C1 segment of cervical spinal cord (tissue), 14 donors: ENCODE results near the gene FAM3D.

Experiments
- DNase-seq, 14 donors: peaks; one replicate each; lab custom pipeline; 2025; lab: John Stamatoyannopoulos, UW

FAM3D gene

GRCh38 chr3:58656631-58657030 is 9.9 kb downstream of the FAM3D start:
- no peak for DNase-seq

- DNase-seq, result no peak
Measured at GRCh38 chr3:58654466-58654865, 12.1 kb downstream of the FAM3D start.

DNA sequence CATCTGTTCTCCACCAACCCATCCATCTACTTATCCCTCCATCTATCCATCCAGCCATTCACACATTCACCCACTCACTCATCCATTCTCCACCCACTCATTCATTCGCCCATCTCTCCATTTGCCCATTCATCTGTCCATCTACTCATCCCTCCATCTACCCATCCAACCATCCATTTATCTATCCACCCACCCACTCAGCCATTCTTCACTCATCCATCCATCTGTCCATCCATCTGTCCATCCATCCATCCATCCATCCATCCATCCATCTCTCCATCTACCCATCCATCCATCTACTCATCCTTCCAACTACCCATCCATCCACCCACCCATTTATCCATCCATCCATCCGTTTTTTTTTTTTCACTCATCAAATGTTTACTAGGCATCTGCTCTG is 13.9 kb downstream of the FAM3D start:
- DNase-seq, result no peak

DNA sequence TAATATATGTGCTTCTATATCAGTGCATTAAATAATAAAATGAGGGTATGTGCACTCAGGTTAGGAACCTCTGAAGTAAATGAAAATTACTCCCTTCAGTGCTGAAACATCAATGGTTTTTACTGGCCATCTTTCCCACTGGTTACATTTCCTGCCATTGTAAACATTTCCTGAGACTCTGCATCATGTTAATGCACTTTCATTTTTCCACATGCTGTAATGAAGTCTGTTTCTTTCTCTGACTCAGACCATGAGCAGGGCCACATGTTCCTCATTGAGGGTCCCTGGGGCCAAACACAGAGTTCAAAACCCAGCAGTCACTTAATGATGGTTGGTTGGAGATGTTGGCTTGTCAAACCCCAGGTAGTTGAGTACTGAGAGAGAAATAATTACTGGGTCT is 15.3 kb downstream of the FAM3D start:
- no peak for DNase-seq

DNA sequence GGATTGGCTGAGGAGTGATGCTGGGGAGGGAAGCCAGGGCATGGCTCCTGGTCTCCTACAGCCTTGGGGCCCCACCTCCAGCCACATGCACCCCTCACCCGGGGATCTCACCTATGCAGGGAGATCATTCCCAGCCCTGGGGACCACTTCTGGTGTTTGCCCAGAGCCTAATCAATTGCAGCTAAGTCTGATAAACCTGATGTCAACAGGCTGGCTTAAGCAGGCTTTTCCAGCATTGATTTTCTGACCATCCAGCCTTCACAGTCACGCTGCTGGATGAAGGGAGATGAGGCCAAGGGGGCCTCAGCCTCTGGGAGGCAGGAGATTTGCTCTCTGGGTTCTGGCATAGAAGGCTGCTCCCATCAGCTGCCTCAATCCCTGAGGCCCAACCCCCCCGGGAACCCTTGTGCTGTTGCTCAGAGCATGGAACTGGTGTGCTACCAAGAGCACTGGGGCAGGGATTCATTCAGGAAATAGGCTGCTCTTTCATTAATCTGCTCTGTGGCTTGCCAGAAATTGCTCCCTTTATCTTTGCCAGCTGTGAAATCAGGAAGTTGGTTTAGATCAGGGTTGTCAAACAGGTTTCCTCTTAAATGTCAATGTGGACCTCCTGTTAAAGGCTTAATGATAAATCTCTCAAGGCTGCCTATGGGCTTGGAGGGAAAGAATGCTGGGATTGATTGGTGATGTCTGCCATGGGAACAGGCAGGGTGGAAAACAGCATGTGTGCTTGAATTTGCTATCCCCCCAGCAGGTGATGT is 19.0 kb downstream of the FAM3D start:
- no peak for DNase-seq

DNA sequence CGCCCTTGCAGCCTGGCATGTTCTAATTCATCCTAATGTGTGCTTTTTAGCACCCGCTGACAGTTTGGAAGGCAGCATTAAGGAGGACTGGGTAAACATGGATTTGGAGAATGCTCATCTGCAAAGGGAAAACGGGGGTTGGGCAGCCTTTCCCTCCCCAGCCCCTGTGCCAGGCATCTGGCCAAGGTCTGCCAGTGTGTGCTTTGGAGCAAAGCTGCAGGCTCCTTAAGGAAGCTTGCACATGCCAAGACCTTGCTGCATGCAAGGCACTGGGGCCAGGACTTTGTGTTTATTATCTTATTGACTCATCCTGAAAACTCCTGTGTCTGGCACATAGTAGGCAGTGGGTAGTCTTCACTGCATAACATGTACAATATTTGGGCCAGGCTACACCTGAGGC is 20.1 kb downstream of the FAM3D start:
- DNase-seq, result no peak

DNA sequence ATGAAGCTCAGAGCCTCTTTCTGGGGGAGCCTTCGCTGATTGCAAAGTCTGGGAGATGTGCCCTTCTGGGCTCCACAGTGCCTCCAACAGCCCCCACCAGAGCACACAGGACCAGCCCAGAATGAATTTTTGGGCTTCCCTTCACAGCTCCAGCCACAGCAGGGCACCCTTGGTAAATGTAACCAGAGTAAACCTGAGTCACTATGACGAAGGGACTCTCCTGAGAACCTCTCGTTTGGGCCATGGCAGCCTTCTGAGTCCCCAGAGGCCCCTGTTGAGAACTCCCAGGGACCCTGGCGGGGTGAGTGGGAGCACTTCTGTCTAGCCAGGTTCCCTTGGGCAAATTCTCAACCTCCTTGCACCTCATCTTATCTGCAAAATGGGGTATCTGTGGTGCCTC is 20.8 kb downstream of the FAM3D start:
- DNase-seq, result no peak

DNA sequence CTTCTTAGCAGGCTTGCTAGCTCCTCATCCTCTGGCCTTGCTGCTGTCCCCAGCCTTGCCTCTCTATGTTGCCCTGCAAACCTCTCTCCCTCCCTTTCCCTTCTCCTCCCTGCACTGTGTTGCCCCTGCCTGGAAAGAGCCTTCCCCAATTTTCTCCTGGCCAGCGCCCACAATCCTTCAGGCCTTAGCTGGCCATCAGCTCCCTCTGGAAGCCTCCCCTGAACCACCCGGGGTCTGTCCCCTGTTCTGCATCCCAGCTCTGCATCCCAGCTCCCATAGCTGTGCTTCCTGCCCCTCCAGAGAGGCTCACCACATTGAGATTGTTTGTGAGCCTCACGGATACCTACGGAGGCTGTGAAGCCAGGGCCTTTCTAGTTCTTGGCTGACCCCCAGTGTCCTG is 23.7 kb downstream of the FAM3D start:
- no peak for DNase-seq

DNA sequence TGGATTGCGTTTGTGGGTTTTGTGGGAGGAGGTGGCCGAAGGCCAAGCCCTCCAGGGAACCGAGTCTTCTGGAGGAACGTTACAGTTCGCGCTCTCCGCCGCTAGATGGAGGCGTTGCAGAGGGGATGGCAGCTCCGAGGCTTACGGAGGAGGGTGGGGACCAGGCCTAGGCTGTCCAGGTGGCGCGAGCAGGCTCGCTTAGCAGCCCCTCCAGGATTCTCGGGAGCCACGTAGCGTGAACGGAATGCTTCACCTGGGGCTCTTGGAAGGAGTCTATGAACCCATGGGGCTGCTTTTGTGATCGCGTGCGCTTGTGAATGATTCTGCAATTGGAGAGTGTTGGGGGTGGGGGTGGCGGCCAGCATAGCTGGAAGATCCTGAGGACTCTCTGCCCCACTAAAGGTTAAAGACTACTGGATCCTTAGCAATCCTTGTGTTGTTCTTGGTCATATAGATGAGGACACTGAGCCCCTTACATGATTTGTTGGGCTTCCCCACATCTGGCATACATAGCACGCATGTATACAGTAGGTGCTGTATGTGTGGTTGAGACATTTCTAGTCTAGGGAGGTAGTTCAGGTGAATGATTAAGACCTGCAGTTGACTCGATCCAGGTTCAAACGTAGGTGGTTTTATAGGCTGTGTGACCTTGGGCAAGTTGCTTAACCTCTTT is 25.7 kb downstream of the FAM3D start:
- DNase-seq, result peak in 9 of 14 donors; percentile 2 to 61 (median 32)

GRCh38 chr3:58639842-58640241 is 26.7 kb downstream of the FAM3D start:
- DNase-seq, result no peak

DNA sequence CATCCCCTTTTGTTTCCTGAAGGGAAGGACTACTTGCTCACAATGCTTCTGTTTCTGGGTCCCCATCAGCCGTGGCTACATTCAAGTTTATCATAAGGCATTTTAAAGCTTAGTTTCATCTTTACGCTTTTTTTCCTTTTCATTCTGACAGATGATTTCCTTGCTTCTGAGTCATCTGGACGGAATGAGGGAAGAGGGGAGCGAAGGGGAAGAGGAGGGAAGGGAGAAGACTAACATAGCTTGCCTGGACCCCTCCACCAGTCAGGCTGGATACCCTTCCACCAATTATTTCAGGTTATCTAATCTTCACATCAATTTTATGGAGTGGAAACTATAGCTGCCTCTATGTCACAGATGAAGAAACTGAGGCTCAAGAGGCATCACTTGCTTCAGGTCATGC is 27.6 kb downstream of the FAM3D start:
- no peak for DNase-seq

DNA sequence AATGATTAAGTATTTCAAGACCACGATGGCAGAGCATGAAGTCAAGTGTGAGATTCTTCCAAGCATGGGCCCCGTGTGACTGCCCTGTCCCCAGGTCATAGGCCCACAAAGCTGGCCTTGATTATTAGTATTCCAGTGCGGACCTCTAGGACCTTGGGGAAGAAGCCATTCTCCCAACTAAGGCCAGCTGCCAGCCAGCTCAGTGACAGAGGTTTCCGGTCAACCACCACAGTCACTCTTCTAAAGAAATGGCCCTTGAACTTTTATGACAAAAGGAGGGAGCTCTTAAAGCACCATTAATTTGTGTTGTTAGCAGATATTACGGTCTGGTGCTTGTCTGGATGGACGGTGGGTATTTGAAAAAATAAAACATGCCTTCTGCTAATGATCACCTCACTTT is 28.0 kb downstream of the FAM3D start:
- peak in 1 of 14 donors; percentile 16 for DNase-seq

- no peak for DNase-seq
Measured at GRCh38 chr3:58637509-58637908, 29.1 kb downstream of the FAM3D start.

- no peak for DNase-seq
Measured at GRCh38 chr3:58635371-58636285, 30.9 kb downstream of the FAM3D start.

DNA sequence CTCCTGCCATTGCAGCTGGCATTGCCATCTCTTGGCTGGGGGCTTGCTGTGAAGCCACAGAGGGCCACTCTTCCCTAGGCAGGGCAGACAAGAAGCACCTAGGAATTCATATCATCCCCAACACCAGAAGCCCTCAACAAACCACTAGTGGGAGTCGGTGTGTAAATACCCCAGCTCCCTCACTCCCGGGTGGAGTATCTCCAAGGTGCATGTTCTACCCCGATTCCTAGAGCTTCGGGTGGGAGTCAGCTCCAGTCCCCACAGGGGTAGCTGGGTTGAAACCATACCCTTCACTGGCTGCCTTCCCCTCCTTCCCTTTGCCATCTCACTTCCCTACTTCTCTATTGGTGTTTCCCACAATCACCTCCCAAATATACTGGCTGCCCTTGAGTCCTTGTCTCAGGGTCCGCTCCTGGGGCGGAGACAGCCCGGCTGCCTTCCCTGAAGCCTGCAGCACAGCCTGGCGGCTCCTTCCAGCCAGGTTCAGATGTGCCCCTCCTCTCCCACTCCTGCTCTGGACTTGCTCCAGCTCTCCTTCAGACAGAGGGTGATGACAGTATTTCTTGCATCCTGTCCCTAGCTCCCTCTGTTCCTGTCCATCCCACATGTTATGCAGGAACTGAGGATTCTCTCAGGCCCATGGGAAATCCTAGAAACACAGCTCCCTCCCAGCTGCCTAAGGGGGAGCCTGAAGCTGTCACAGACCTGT is 33.3 kb downstream of the FAM3D start:
- DNase-seq, result no peak

DNA sequence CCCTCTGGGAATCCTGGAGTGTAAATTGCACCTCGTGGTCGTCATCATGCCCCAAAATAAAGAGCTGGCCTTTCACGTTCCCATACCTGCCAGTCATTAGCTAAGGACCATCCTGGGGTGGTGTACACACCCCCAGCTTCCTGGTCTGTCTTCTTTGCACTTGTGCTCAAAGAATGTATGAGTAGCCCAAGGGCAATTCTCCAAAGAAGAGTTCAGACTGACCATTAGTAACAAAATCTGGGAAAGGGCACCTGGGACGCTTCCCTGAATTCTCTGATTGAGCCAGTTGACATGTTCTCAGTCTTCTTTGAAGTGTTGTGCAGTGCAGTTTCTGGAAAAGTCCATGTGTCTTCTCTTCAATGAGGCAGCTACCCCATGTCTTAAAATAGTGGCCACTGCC is 34.8 kb downstream of the FAM3D start:
- no peak for DNase-seq

- DNase-seq, result no peak
Measured at GRCh38 chr3:58630710-58631092, 35.9 kb downstream of the FAM3D start.

GRCh38 chr3:58630076-58630709 is 36.4 kb downstream of the FAM3D start:
- DNase-seq, result peak in 11 of 14 donors; percentile 8 to 66 (median 39)

- no peak for DNase-seq
Measured at GRCh38 chr3:58629629-58630028, 36.9 kb downstream of the FAM3D start.

DNA sequence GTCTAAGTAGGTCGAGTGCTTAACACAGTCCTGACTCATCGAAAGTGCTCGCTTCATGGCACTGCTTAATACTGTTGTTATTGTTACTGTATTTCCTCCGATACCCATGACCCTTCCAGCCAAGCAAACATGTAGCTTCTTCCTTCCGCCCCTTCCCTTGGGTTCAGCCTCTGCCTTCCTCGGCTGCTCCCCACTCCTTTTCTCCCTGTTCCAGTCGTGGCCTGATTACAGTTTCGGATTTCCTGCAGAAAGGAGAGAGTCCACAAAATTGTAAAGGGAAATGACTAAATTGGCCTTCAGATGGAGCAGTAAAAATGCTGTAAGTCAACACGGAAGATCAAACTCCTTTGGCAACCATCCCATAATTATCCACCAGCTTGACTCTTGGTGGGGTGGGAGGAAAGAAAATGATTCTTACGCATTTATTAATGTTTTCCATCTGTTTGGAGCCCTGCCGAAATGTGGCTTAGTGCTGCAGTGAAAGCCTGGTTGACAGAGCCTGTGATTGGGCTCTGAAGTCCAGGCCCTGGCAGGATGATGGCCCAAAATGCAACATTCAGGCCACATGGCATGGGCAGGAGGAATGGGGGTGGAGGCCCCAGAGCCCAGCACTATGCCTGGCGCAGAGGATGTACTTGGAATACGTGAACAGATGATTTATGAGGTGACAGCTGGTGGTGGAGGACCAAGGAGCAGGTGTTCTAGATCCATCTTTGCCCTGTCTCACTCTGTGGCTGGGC is 37.6 kb downstream of the FAM3D start:
- peak in 1 of 14 donors; percentile 51 for DNase-seq
